Tibial artery (tissue), 4 donors: ENCODE measurements around the gene LRIG2.

ENCODE experiments used
- DNase-seq, 2 donors: peaks; one replicate each; pipeline ENCODE4 v3.0.0-alpha.2; 2019
- H3K27ac ChIP-seq, 2 donors: fragments of 200-600 bp; sonication (generic) in 1 of 2; 1 replicate in 1 of 2; 2 replicates in 1 of 2; pipeline ENCODE4 v1.5.1; 2018 to 2019; ENCODE audit warnings: mild to moderate bottlenecking in 1 of 2
- H3K27me3 ChIP-seq, 2 donors: fragments of 200-600 bp; sonication (generic) in 1 of 2; one replicate each; pipeline versions ENCODE4 v1.5.1 to v1.6.0; 2016 to 2019
- H3K36me3 ChIP-seq, 3 donors: fragments of 200-600 bp; sonication (generic) in 2 of 3; one replicate each; pipeline ENCODE4 v1.5.1; 2016 to 2019; ENCODE audit warnings: mild to moderate bottlenecking in 2 of 3
- H3K4me1 ChIP-seq, 4 donors: fragments of 200-600 bp; sonication (generic) in 2 of 4; 1 replicate in 3 of 4; 2 replicates in 1 of 4; pipeline ENCODE4 v1.5.1; 2016 to 2019
- H3K4me3 ChIP-seq, 2 donors: fragments of 200-600 bp; sonication (generic) in 1 of 2; 1 replicate in 1 of 2; 2 replicates in 1 of 2; pipeline ENCODE4 v1.5.1; 2018 to 2019; ENCODE audit warnings: mild to moderate bottlenecking in 2 of 2
- H3K9me3 ChIP-seq, 3 donors: fragments of 200-600 bp; sonication (generic) in 1 of 3; one replicate each; pipeline ENCODE4 v1.5.1; 2016 to 2019
- CTCF ChIP-seq, 2 experiments: fragments of 200-600 bp in 1 of 2; fragments of 450-650 bp in 1 of 2; IDR thresholded peaks; one replicate each; pipeline ENCODE4 v1.5.1; 2017 to 2019; ENCODE audit warnings: antibody characterized with exemption in 2 of 2, mild to moderate bottlenecking in 1 of 2, moderate library complexity in 1 of 2
- intact Hi-C: fragments of 100-400 bp; cut with DNase I; formaldehyde crosslinking; loops from one replicate; pipeline ENCODE4 v1.15.0; 2023; ENCODE audit warnings: low total_unique reads

Gene LRIG2

DNA sequence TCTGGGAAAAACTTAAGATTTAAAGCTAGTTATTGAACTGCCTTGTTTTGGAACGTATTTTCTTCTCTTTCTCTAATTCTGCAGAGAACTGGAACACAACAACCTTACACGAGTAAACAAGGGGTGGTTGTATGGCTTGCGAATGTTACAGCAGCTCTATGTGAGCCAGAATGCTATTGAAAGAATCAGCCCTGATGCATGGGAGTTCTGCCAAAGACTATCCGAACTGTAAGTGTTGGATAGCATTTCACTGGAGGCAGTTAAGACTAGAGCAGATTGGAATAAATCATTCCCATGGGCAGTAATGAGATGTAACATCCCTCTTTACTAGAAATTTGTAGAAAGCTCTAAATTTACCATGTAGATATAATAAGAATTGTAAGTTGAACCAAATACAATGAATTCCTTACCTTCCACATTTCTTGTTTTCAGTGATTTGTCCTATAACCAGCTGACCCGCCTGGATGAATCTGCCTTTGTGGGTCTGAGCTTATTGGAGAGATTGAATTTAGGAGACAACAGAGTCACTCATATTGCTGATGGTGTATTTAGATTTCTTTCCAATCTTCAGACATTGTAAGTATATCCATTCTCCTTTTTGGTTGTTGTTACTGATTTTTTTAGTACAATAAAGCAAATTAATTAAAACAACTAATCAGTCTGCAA is 22.9 kb downstream of the LRIG2 start:
- intact Hi-C loops = no loop called here
- no peaks in the 10 kb centered on the region for H3K4me1 ChIP-seq
- no peak overlapping the region for H3K4me3 ChIP-seq
- no peaks in the 10 kb centered on the region for H3K9me3 ChIP-seq
- no peak for TF ChIP-seq CTCF (IDR thresholded peaks at IDR 0.05)
- no peak overlapping the region for H3K27ac ChIP-seq
- peaks cover 62 to 74% (median 74%) of the 10 kb centered on the region in 3 donors for H3K36me3 ChIP-seq
- no peak for DNase-seq
- H3K27me3 ChIP-seq = no peaks in the 10 kb centered on the region

DNA sequence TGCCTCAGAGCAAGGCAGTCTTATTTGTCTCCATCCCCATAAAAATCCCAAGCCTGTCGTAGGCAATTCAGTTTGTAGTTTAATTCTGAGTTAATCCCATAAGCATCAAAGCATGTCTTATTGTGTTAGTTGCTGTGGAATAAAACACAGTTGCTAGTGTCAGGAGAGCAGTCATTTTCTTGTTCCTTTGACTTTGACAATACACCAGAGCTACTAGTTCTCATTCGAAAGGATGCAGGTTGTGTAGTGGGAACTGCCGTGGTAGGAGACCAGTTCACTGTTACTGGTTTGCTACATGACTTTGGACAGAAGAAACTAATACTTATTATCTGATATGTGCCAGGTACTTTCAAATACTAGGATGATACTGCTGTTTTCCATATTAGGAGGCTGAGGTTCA is 23.5 kb downstream of the LRIG2 start:
- Histone ChIP-seq H3K27ac (no peak overlapping the region), H3K4me3 (no peak overlapping the region), H3K27me3 (no peaks in the 10 kb centered on the region), H3K4me1 (no peaks in the 10 kb centered on the region), H3K36me3 (peaks cover 68 to 80% (median 80%) of the 10 kb centered on the region in 3 donors), H3K9me3 (no peaks in the 10 kb centered on the region)
- TF ChIP-seq CTCF (IDR thresholded peaks at IDR 0.05) = no peak
- intact Hi-C loops = no loop called here
- no peak for DNase-seq

DNA sequence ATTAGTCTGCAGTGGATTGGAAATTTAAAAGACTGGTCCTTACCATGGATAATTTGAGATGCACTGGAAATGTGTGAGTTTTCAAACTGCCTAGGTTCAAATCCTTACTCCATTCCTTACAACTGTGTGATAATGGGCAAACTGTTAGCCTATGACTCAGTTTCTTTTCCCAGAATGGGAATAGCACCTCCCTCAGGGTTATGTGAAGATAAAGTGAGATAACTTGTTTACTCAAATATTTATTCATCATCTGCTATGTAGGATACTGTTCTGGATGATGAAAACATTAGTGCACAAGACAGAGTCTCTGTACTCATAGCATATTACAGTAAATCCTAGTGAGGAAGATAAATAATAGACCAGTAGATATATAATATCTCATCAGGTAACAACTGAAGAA is 28.6 kb downstream of the LRIG2 start:
- H3K36me3 ChIP-seq = peaks cover 75 to 99% (median 86%) of the 10 kb centered on the region in 3 donors
- intact Hi-C loops = no loop called here

GRCh38 chr1:113103048-113103447 is 30.1 kb downstream of the LRIG2 start:
- H3K27ac ChIP-seq = no peak overlapping the region
- no peak for TF ChIP-seq CTCF (IDR thresholded peaks at IDR 0.05)
- no peaks in the 10 kb centered on the region for H3K27me3 ChIP-seq
- no peaks in the 10 kb centered on the region for H3K4me1 ChIP-seq
- intact Hi-C loops = no loop called here
- DNase-seq = no peak
- no peak overlapping the region for H3K4me3 ChIP-seq
- peaks cover 67 to 95% (median 93%) of the 10 kb centered on the region in 3 donors for H3K36me3 ChIP-seq
- no peaks in the 10 kb centered on the region for H3K9me3 ChIP-seq

More for the DNA sequence above, 28.6 kb downstream of the LRIG2 start:
- H3K9me3 ChIP-seq = no peaks in the 10 kb centered on the region
- DNase-seq = no peak
- TF ChIP-seq CTCF (IDR thresholded peaks at IDR 0.05) = no peak
- H3K4me1 ChIP-seq = no peaks in the 10 kb centered on the region
- H3K4me3 ChIP-seq = no peak overlapping the region
- H3K27me3 ChIP-seq = no peaks in the 10 kb centered on the region
- H3K27ac ChIP-seq = no peak overlapping the region

GRCh38 chr1:113103977-113104376 is 31.0 kb downstream of the LRIG2 start:
- DNase-seq = no peak
- Histone ChIP-seq H3K36me3 (peaks cover 67 to 95% (median 93%) of the 10 kb centered on the region in 3 donors), H3K9me3 (no peaks in the 10 kb centered on the region), H3K4me1 (no peaks in the 10 kb centered on the region), H3K27ac (no peak overlapping the region), H3K4me3 (no peak overlapping the region), H3K27me3 (no peaks in the 10 kb centered on the region)
- intact Hi-C loops = no loop called here
- no peak for TF ChIP-seq CTCF (IDR thresholded peaks at IDR 0.05)
